SK-N-SH (cell line): ENCODE measurements around the gene PBX3. TPM values are rescaled to one million over a fixed set of nuclear protein-coding genes. Genes with fewer than 3 reads are reported as not detected.

Experiments
- CTCF ChIA-PET: fragments of 300-600, 350-600 bp; formaldehyde crosslinking; extraction: SDS; loops from one replicate; lab custom pipeline; 2021; lab: Yijun Ruan, JAX
- POLR2A ChIA-PET: fragments of 350-600 bp; sonication (Branson Sonifier 250); formaldehyde crosslinking; extraction: SDS; loops from one replicate; lab custom pipeline; 2020; ENCODE audit warnings: antibody characterized with exemption, inconsistent platforms; lab: Yijun Ruan, JAX
- DNase-seq: peaks from one replicate; pipeline ENCODE4 v3.0.0; 2012
- H2AFZ ChIP-seq: fragments of 200-600 bp; sonication (generic); 2 replicates; pipeline ENCODE4 v1.8.1; 2016; ENCODE audit warnings: antibody characterized with exemption, mild to moderate bottlenecking, low read depth
- H3F3A ChIP-seq: fragments of 200-600 bp; sonication (generic); replicated peaks from 2 replicates; pipeline ENCODE3; 2016; ENCODE audit warnings: antibody characterized with exemption, mild to moderate bottlenecking; ENCODE audit not compliant: insufficient read depth
- H3K27ac ChIP-seq, 2 experiments: fragments of 200-500 bp in 1 of 2; fragments of 200-600 bp in 1 of 2; sonication (Bioruptor generic) in 1 of 2; sonication (generic), shearing (Covaris generic) in 1 of 2; 2 replicates each; pipeline versions ENCODE4 v1.5.1 to v1.6.1; 2014 to 2016; ENCODE audit warnings: low read depth in 2 of 2, inconsistent platforms in 1 of 2, low read length in 1 of 2, mild to moderate bottlenecking in 1 of 2, mixed read lengths in 1 of 2
- H3K27me3 ChIP-seq: fragments of 200-600 bp; sonication (generic), shearing (Covaris generic); 2 replicates; pipeline ENCODE4 v1.6.1; 2016; ENCODE audit warnings: mixed run types; ENCODE audit not compliant: insufficient read depth
- H3K36me3 ChIP-seq, 2 experiments: fragments of 200-500 bp in 1 of 2; fragments of 200-600 bp in 1 of 2; sonication (Bioruptor generic) in 1 of 2; sonication (generic) in 1 of 2; replicated peaks in 1 of 2; 2 replicates each; pipeline versions ENCODE3 to v1.5.1; 2014 to 2016; ENCODE audit warnings: low read length in 1 of 2, mild to moderate bottlenecking in 1 of 2; ENCODE audit not compliant: insufficient read depth in 2 of 2, control insufficient read depth in 1 of 2
- H3K4me1 ChIP-seq, 2 experiments: fragments of 200-500 bp in 1 of 2; fragments of 200-600 bp in 1 of 2; sonication (Bioruptor generic) in 1 of 2; sonication (generic), shearing (Covaris generic) in 1 of 2; 2 replicates each; pipeline versions ENCODE4 v1.5.1 to v1.6.1; 2014 to 2016; ENCODE audit warnings: low read depth in 1 of 2, low read length in 1 of 2, mixed run types in 1 of 2; ENCODE audit not compliant: insufficient read depth in 2 of 2, control insufficient read depth in 1 of 2
- H3K4me2 ChIP-seq: fragments of 200-600 bp; sonication (generic), shearing (Covaris generic); 2 replicates; pipeline ENCODE4 v1.6.1; 2017; ENCODE audit warnings: mixed run types
- H3K4me3 ChIP-seq, 2 experiments: fragments of 200-500 bp in 1 of 2; fragments of 200-600 bp in 1 of 2; sonication (Bioruptor generic) in 1 of 2; sonication (generic), shearing (Covaris generic) in 1 of 2; 2 replicates each; pipeline versions ENCODE4 v1.5.1 to v1.8.1; 2014 to 2016; ENCODE audit warnings: low read depth in 2 of 2, inconsistent platforms in 1 of 2, low read length in 1 of 2, mild to moderate bottlenecking in 1 of 2, mixed read lengths in 1 of 2, moderate library complexity in 1 of 2
- H3K79me2 ChIP-seq: fragments of 200-600 bp; sonication (generic); 2 replicates; pipeline ENCODE4 v1.8.1; 2017; ENCODE audit warnings: mild to moderate bottlenecking; ENCODE audit not compliant: insufficient read depth
- H3K9ac ChIP-seq: fragments of 200-600 bp; sonication (generic); 2 replicates; pipeline ENCODE4 v1.6.1; 2017; ENCODE audit warnings: mixed run types
- H3K9me2 ChIP-seq: fragments of 200-600 bp; sonication (generic); 2 replicates; pipeline ENCODE4 v1.6.1; 2017; ENCODE audit warnings: mixed run types
- H3K9me3 ChIP-seq: fragments of 200-600 bp; sonication (generic); 2 replicates; pipeline ENCODE4 v1.6.1; 2017; ENCODE audit warnings: mixed run types, mild to moderate bottlenecking, moderate library complexity
- H4K20me1 ChIP-seq: fragments of 200-600 bp; sonication (generic); 2 replicates; pipeline ENCODE4 v1.6.1; 2017; ENCODE audit warnings: mild to moderate bottlenecking, mixed run types; ENCODE audit not compliant: insufficient read depth
- CHD2 ChIP-seq: fragments of 150-350 bp; IDR thresholded peaks from 2 replicates; pipeline ENCODE4 v1.6.1; 2018; ENCODE audit warnings: low read length; ENCODE audit not compliant: partially characterized antibody
- EP300 ChIP-seq, 2 experiments: IDR thresholded peaks; 2 replicates each; pipeline versions ENCODE4 v1.4.0 to v1.6.1; 2012; ENCODE audit warnings: borderline replicate concordance in 1 of 2, low read depth in 1 of 2, low read length in 1 of 2
- FOXM1 ChIP-seq: IDR thresholded peaks from 2 replicates; pipeline ENCODE4 v1.4.0; 2012; ENCODE audit warnings: low read depth, mild to moderate bottlenecking
- GATA2 ChIP-seq: sonication (generic); formaldehyde crosslinking; IDR thresholded peaks from 2 replicates; pipeline ENCODE4 v1.5.0; 2020; ENCODE audit warnings: mild to moderate bottlenecking, missing genetic modification reagents
- MEF2A ChIP-seq: IDR thresholded peaks from 2 replicates; pipeline ENCODE4 v1.4.0; 2012; ENCODE audit warnings: low read depth, borderline replicate concordance
- MXI1 ChIP-seq: IDR thresholded peaks from 2 replicates; pipeline ENCODE4 v1.6.1; 2012; ENCODE audit warnings: mild to moderate bottlenecking, low read depth, low read length, improper control_type of control experiment
- NFIC ChIP-seq: IDR thresholded peaks from 2 replicates; pipeline ENCODE4 v1.4.0; 2012; ENCODE audit warnings: borderline replicate concordance
- PBX3 ChIP-seq: IDR thresholded peaks from 2 replicates; pipeline ENCODE4; 2012
- RAD21 ChIP-seq: IDR thresholded peaks from 2 replicates; pipeline ENCODE4 v1.6.1; 2012; ENCODE audit warnings: mild to moderate bottlenecking, low read length
- SIN3A ChIP-seq: IDR thresholded peaks from 2 replicates; pipeline ENCODE4 v1.6.1; 2012; ENCODE audit warnings: low read depth, mild to moderate bottlenecking, low read length, moderate library complexity, borderline replicate concordance
- SMC3 ChIP-seq: IDR thresholded peaks from 2 replicates; pipeline ENCODE4 v1.6.1; 2012; ENCODE audit warnings: low read depth, low read length, improper control_type of control experiment
- WGBS: methylation state at CpG from one replicate; pipeline ENCODE4 v1.1.6; 2017; ENCODE audit warnings: low lambda C conversion rate; 5-methylcytosine and 5-hydroxymethylcytosine counted together
- polyA plus RNA-seq, 3 experiments: library from polyadenylated mRNA; depleted of rRNA; stranded (reverse); fragments of >200 nt; gene quantifications; 2 replicates each; pipeline ENCODE4 v1.2.3, GENCODE V29; 2012

Gene PBX3
- polyA plus RNA-seq, 1 of the 3 experiments (the other 2 are of a cell fraction): 73.0 TPM

GRCh38 chr9:125768803-125769202 lies 21.6 kb downstream of the PBX3 start:
- Histone ChIP-seq H3K36me3 (peaks cover 43 to 59% of the 10 kb centered on the region in 2 experiments), H3K9ac (no peak overlapping the region), H3K4me2 (no peak overlapping the region), H4K20me1 (peaks cover 82% of the 10 kb centered on the region), H3K9me3 (no peaks in the 10 kb centered on the region), H3K27me3 (no peaks in the 10 kb centered on the region), H3K4me3 (no peak overlapping the region), H3K79me2 (peaks cover 100% of the 10 kb centered on the region), H3F3A (peaks cover 27% of the 10 kb centered on the region), H3K4me1 (peaks cover 8 to 11% of the 10 kb centered on the region in 2 experiments; a peak in 3 of 4 replicates), H2AFZ (no peak overlapping the region), H3K27ac (no peak overlapping the region), H3K9me2 (no peaks in the 10 kb centered on the region)
- no peak for DNase-seq
- ChIA-PET POLR2A (no interaction called here), CTCF (interaction anchor here (0.7 kb wide), 1 partner anchor 8 kb away, joined by 3 read pairs; no protein-coding TSS in a partner anchor)
- 90% methylated on average over 1 of the region's 1 CpG for WGBS
- TF ChIP-seq NFIC (0 out of 2 replicates have a peak, but pooled peaks have one; percentile 11), SMC3 (no peak)

- H3K36me3 ChIP-seq: peaks cover 43 to 76% of the 10 kb centered on the region in 2 experiments
- H3K79me2 ChIP-seq: peaks cover 100% of the 10 kb centered on the region
- H2AFZ ChIP-seq: no peak overlapping the region
- no peaks in the 10 kb centered on the region for H3K9me3 ChIP-seq
- no peak overlapping the region for H3K4me3 ChIP-seq
- no peak for DNase-seq
- H3F3A ChIP-seq: peaks cover 19% of the 10 kb centered on the region
- H3K27me3 ChIP-seq: no peaks in the 10 kb centered on the region
- ChIA-PET POLR2A (no interaction called here), CTCF (no interaction called here)
- no peak overlapping the region for H3K4me2 ChIP-seq
- TF ChIP-seq RAD21 (no peak), EP300 (IDR thresholded peaks at IDR 0.05; ENCODE audit: borderline replicate concordance in 1 of 2, low read depth in 1 of 2, low read length in 1 of 2) (peak in 1 of 2 experiments; percentile 25; a peak in 1 of 4 replicates)
- no peaks in the 10 kb centered on the region for H3K9me2 ChIP-seq
- no peak overlapping the region for H3K9ac ChIP-seq
- H3K27ac ChIP-seq: peak overlapping the region in 1 of 2 experiments; percentile 0; a peak in 1 of 4 replicates
- H4K20me1 ChIP-seq: peaks cover 85% of the 10 kb centered on the region
- H3K4me1 ChIP-seq: peaks cover 0 to 7% of the 10 kb centered on the region in 2 experiments; a peak in 2 of 4 replicates
Observed at GRCh38 chr9:125771037-125771436, 23.9 kb downstream of the PBX3 start.

GRCh38 chr9:125772740-125773139 lies 25.6 kb downstream of the PBX3 start:
- Histone ChIP-seq H3K9me3 (no peaks in the 10 kb centered on the region), H3K79me2 (peaks cover 100% of the 10 kb centered on the region), H3K4me2 (no peak overlapping the region), H3K36me3 (peaks cover 34 to 64% of the 10 kb centered on the region in 2 experiments), H3K9me2 (no peaks in the 10 kb centered on the region), H3K27me3 (no peaks in the 10 kb centered on the region), H4K20me1 (peaks cover 95% of the 10 kb centered on the region), H3F3A (peaks cover 18% of the 10 kb centered on the region), H3K27ac (no peak overlapping the region), H3K4me3 (no peak overlapping the region), H3K9ac (no peak overlapping the region), H2AFZ (no peak overlapping the region), H3K4me1 (peaks cover 0 to 7% of the 10 kb centered on the region in 2 experiments; a peak in 2 of 4 replicates)
- 94% methylated on average over 2 of the region's 2 CpGs for WGBS
- DNase-seq: no peak
- ChIA-PET POLR2A (no interaction called here), CTCF (interaction anchor here (0.7 kb wide), 1 partner anchor 74 kb away, joined by 3 read pairs; no protein-coding TSS in a partner anchor)
- TF ChIP-seq MXI1 (no peak), SIN3A (no peak), PBX3 (no peak), CHD2 (no peak), MEF2A (no peak), FOXM1 (no peak), GATA2 (CRISPR knock-in tag) (no peak)
